Spleen (tissue), 11 donors: Measurements from ENCODE around the gene IFI35. TPM values are rescaled to one million over a fixed set of nuclear protein-coding genes. Genes with fewer than 3 reads are reported as not detected.
"Not testable (repeated sequence)": the region's sequence is repeated elsewhere in the genome, so short reads cannot be mapped to it uniquely, and the experiment has no call there.

Experiments used
- DNase-seq: peaks from one replicate; pipeline ENCODE4 v3.0.0-alpha.2; 2020
- H3K27ac ChIP-seq, 8 donors: fragments of 200-600 bp; sonication (generic) in 7 of 8; 1 replicate in 4 of 8; 2 replicates in 4 of 8; pipeline versions ENCODE4 v1.5.0 to v1.8.0; 2016 to 2021; ENCODE audit warnings: inconsistent platforms in 4 of 8, mild to moderate bottlenecking in 4 of 8, moderate library complexity in 1 of 8
- H3K27me3 ChIP-seq, 7 donors: fragments of 200-600 bp; sonication (generic) in 6 of 7; replicated peaks in 1 of 7; 1 replicate in 4 of 7; 2 replicates in 3 of 7; pipeline versions ENCODE4 v1.5.0 to v1.8.0; 2016 to 2021; ENCODE audit warnings: inconsistent platforms in 3 of 7, mild to moderate bottlenecking in 1 of 7
- H3K36me3 ChIP-seq, 6 donors: fragments of 200-600 bp; sonication (generic) in 5 of 6; 1 replicate in 4 of 6; 2 replicates in 2 of 6; pipeline versions ENCODE4 v1.5.0 to v1.8.0; 2016 to 2021; ENCODE audit warnings: inconsistent platforms in 2 of 6
- H3K4me1 ChIP-seq, 6 donors: fragments of 200-600 bp; sonication (generic) in 5 of 6; 1 replicate in 3 of 6; 2 replicates in 3 of 6; pipeline versions ENCODE4 v1.5.0 to v1.8.0; 2016 to 2021; ENCODE audit warnings: inconsistent platforms in 3 of 6
- H3K4me3 ChIP-seq, 8 donors: fragments of 200-600 bp; sonication (generic) in 7 of 8; 1 replicate in 4 of 8; 2 replicates in 4 of 8; pipeline versions ENCODE4 v1.5.0 to v1.8.0; 2016 to 2021; ENCODE audit warnings: inconsistent platforms in 4 of 8, mild to moderate bottlenecking in 4 of 8, moderate library complexity in 2 of 8
- H3K9me3 ChIP-seq, 8 donors: fragments of 200-600 bp; sonication (generic) in 7 of 8; 1 replicate in 4 of 8; 2 replicates in 4 of 8; pipeline versions ENCODE4 v1.5.0 to v1.8.0; 2016 to 2021; ENCODE audit warnings: inconsistent platforms in 4 of 8
- POLR2A ChIP-seq, 3 donors: fragments of 450-650 bp; IDR thresholded peaks; one replicate each; pipeline ENCODE4 v1.5.1; 2017; ENCODE audit warnings: antibody characterized with exemption in 3 of 3, mild to moderate bottlenecking in 1 of 3
- POLR2AphosphoS5 ChIP-seq, 3 donors: sonication (generic); formaldehyde crosslinking; IDR thresholded peaks; one replicate each; pipeline ENCODE4 v1.5.1; 2017; ENCODE audit warnings: antibody characterized with exemption in 3 of 3
- WGBS, 5 donors: extraction: QIAGEN DNeasy Blood & Tissue Kit in 3 of 5; methylation state at CpG; one replicate each; pipeline versions ENCODE4 v1.1.5 to v1.1.7; 2013 to 2018; 5-methylcytosine and 5-hydroxymethylcytosine counted together
- intact Hi-C: fragments of 100-400 bp; cut with DNase I; formaldehyde crosslinking; loops from one replicate; pipeline ENCODE4 v1.15.0; 2023; ENCODE audit warnings: low total_unique reads
- polyA plus RNA-seq, 3 donors: library from polyadenylated mRNA; stranded (reverse); fragments of 200-250 nt; gene quantifications; one replicate each; pipeline ENCODE4 v1.2.1, GENCODE V29; 2013
- total RNA-seq, 7 donors: library from RNA; depleted of rRNA in 3 of 7; stranded (reverse); fragments of >200 nt in 3 of 7; fragmentation: NEBNext Ultra II Directional in 4 of 7; extraction: Animal tissue kit (Norgen Biotek cat#: 25700) in 4 of 7; gene quantifications; one replicate each; pipeline versions ENCODE4 v1.1.0 to v1.2.1, GENCODE V29; 2016 to 2021
- TF ChIP-seq, protein P1 (sequence below), 11 experiments: fragments of 200-600 bp in 7 of 11; fragments of 450-650 bp in 4 of 11; sonication (generic) in 4 of 11; IDR thresholded peaks in 8 of 11; conservative IDR thresholded peaks in 3 of 11; 1 replicate in 7 of 11; 2 replicates in 4 of 11; pipeline versions ENCODE4 v1.4.0 to v1.8.0; 2016 to 2021; ENCODE audit warnings: antibody characterized with exemption in 11 of 11, inconsistent platforms in 4 of 11, mild to moderate bottlenecking in 1 of 11
- donor health status: healthy with polysubstance abuse.
- donor health status: DM: no; HTN: no; CAD: no; lungs with moderate emphysema.
- donor health status: DM: no; HTN: no; CAD: no.
- donor health status: Bipolar disorder and iron deficiency.
- donor health status: healthy.
- donor health status: DM: no; HTN: no; CAD: no.
- donor health status: DM: yes; HTN: yes; CAD: no.

The IFI35 gene
- total and polyA plus RNA-seq, 10 donors: 38.0 to 64.8 (median 49.9) TPM

DNA sequence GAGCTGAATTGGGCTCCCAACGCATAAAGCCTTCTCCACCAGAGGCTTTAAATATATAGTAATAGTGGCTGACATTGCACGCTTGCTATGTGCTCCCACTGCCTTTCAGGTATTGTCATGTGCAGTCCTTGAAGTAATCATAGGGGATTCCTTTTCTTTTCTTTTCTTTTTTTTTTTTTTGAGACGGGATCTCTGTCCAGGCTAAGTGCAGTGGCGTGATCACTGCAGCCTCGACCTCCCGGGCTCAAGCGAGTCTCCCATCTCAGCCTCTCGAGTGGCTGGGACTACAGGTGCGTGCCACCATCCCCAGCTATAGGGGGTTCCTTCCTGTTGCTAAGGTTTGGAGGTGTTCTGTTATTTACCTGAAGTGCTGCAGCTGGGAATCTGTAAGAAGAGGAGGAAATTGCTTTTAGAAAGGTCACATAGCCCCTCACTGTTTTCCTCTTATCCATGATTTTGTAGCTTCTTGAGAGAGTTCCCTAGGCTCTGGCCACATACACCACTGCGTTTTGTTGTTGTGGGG, 7.5 kb upstream of the IFI35 start:
- no peaks in the 10 kb centered on the region for H3K27me3 ChIP-seq
- H3K9me3 ChIP-seq: no peaks in the 10 kb centered on the region
- TF ChIP-seq POLR2A (IDR thresholded peaks at IDR 0.05) (no peak), POLR2AphosphoS5 (IDR thresholded peaks at IDR 0.05) (no peak)
- TF ChIP-seq, protein P1, sequence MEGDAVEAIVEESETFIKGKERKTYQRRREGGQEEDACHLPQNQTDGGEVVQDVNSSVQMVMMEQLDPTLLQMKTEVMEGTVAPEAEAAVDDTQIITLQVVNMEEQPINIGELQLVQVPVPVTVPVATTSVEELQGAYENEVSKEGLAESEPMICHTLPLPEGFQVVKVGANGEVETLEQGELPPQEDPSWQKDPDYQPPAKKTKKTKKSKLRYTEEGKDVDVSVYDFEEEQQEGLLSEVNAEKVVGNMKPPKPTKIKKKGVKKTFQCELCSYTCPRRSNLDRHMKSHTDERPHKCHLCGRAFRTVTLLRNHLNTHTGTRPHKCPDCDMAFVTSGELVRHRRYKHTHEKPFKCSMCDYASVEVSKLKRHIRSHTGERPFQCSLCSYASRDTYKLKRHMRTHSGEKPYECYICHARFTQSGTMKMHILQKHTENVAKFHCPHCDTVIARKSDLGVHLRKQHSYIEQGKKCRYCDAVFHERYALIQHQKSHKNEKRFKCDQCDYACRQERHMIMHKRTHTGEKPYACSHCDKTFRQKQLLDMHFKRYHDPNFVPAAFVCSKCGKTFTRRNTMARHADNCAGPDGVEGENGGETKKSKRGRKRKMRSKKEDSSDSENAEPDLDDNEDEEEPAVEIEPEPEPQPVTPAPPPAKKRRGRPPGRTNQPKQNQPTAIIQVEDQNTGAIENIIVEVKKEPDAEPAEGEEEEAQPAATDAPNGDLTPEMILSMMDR (IDR thresholded peaks at IDR 0.05 in 8 of 11, conservative IDR thresholded peaks at IDR 0.05 in 3 of 11): no peak
- peak overlapping the region; percentile 62 to 97 (median 73) for H3K4me3 ChIP-seq
- peaks cover 13 to 66% (median 52%) of the 10 kb centered on the region in 6 donors for H3K4me1 ChIP-seq
- H3K27ac ChIP-seq: peak overlapping the region; percentile 82 to 96 (median 91)
- H3K36me3 ChIP-seq: peaks cover 0 to 62% (median 43%) of the 10 kb centered on the region in 6 donors
- intact Hi-C loops: no loop called here
- WGBS, 5 donors: 7 to 21% (median 15%) methylated on average over 10 of the region's 10 CpGs
- no peak for DNase-seq

DNA sequence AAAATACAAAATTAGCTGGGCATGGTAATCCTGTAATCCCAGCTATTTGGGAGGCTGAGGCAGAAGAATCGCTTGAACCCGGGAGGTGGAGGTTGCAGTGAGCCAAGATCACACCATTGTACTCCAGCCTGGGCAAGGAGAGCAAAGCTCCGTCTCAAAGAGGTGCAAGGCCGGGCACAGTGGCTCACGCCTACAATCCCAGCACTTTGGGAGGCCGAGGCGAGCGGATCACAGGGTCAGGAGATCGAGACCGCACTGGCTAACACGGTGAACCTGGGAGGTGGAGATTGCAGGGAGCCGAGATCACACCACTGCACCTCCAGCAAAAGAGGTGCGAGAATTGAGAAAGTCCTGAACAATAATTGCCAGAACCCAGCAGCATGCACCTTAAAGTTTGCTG, 5.7 kb upstream of the IFI35 start:
- intact Hi-C loops, H3K4me3 ChIP-seq, H3K27me3 ChIP-seq, DNase-seq, H3K9me3 ChIP-seq: not testable (repeated sequence)
- peak in 2 of 3 donors; percentile 31 to 51 for TF ChIP-seq POLR2AphosphoS5 (IDR thresholded peaks at IDR 0.05)
- peak overlapping the region in 6 of 8 donors; percentile 59 to 80 (median 77) for H3K27ac ChIP-seq
- H3K4me1 ChIP-seq: peaks cover 13 to 68% (median 52%) of the 10 kb centered on the region in 6 donors
- peaks cover 0 to 60% (median 45%) of the 10 kb centered on the region in 6 donors for H3K36me3 ChIP-seq
- WGBS, 5 donors: 90 to 96% (median 94%) methylated on average over 13 of the region's 13 CpGs

DNA sequence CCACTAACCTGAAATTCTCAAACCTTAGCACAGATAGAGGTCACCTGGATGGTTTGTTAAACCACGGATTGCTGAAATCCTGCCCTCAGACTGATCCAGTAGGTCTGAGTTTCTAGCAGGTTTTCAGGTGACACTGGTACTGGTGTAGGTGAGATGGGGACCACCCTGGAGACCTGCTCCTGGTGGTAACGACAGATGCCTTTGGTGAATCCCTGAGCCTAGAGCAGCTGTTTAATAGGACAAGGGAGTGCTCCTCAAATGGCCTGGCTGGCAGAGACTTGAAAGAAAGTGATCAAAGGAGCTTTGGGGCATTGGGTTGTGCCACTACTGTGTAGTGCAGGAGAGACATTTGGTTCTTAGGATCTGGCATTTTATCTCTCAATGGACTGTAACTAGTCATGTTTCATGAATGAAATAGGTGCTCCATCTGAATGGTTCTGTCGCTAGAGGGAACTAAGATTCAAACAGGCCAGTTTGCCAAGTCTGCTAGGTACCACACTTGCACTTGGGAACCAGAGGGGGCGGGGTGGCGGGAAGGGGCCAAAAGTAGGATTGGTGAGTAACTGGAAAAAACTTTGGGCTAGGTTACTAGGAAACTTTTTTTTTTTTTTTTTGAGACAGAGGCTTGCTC, 2.9 kb upstream of the IFI35 start:
- 83 to 91% (median 84%) methylated on average over 5 of the region's 5 CpGs for WGBS, 5 donors
- H3K27ac ChIP-seq: peak overlapping the region in 3 of 8 donors; percentile 0 to 79 (median 38)
- DNase-seq: no peak
- intact Hi-C loops: no loop called here
- peaks cover 26 to 82% (median 66%) of the 10 kb centered on the region in 6 donors for H3K4me1 ChIP-seq
- no peaks in the 10 kb centered on the region for H3K27me3 ChIP-seq
- peaks cover 0 to 60% (median 45%) of the 10 kb centered on the region in 6 donors for H3K36me3 ChIP-seq
- H3K9me3 ChIP-seq: no peaks in the 10 kb centered on the region
- TF ChIP-seq, protein P1 (IDR thresholded peaks at IDR 0.05 in 8 of 11, conservative IDR thresholded peaks at IDR 0.05 in 3 of 11): no peak
- no peak for TF ChIP-seq POLR2A (IDR thresholded peaks at IDR 0.05)
- H3K4me3 ChIP-seq: no peak overlapping the region

DNA sequence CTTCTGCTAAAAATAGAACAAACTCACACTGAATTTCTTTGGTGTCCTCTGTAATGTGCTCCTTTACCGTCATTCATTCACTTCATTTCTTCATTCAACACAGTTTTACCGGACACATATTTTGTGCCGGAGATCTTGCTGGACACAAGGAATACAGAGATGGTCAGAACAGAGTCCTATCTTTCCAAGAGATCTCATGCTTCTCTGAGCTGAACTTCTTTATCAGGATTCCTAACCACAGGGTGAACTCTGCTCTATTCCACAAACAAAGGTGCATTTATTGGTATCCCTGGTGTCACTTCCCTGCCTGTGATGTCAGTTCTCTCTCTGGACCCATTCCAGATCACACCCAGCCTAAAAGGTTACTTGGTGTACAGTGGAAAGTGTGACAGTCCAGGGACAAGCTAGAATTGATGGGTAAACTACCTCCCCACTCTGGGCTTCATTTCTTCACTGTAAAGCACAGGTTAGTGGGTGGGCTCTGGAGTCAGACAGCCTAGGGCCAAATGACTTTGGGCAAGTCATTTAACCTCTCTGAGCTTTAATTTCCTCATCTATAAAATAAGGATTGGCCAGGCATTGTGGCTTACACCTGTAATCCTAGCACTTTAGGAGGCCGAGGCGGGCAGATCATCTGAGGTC, 4.2 kb downstream of the IFI35 start:
- intact Hi-C loops: no loop called here
- Histone ChIP-seq H3K4me1 (peaks cover 27 to 98% (median 70%) of the 10 kb centered on the region in 6 donors), H3K27me3 (no peaks in the 10 kb centered on the region)

More for the DNA sequence above, 4.2 kb downstream of the IFI35 start:
- Histone ChIP-seq H3K4me3 (no peak overlapping the region), H3K36me3 (peaks cover 0 to 61% (median 31%) of the 10 kb centered on the region in 6 donors), H3K27ac (no peak overlapping the region), H3K9me3 (no peaks in the 10 kb centered on the region)
- TF ChIP-seq POLR2AphosphoS5 (IDR thresholded peaks at IDR 0.05) (no peak), POLR2A (IDR thresholded peaks at IDR 0.05) (no peak)
- TF ChIP-seq, protein P1 (IDR thresholded peaks at IDR 0.05 in 8 of 11, conservative IDR thresholded peaks at IDR 0.05 in 3 of 11): no peak
- 91 to 97% (median 96%) methylated on average over 5 of the region's 5 CpGs for WGBS, 5 donors
- DNase-seq: no peak
